ENCODE data around the gene CASS4.
"Not testable (repeated sequence)": the region's sequence is repeated elsewhere in the genome, so short reads cannot be mapped to it uniquely, and the experiment has no call there.

The CASS4 gene, protein sequence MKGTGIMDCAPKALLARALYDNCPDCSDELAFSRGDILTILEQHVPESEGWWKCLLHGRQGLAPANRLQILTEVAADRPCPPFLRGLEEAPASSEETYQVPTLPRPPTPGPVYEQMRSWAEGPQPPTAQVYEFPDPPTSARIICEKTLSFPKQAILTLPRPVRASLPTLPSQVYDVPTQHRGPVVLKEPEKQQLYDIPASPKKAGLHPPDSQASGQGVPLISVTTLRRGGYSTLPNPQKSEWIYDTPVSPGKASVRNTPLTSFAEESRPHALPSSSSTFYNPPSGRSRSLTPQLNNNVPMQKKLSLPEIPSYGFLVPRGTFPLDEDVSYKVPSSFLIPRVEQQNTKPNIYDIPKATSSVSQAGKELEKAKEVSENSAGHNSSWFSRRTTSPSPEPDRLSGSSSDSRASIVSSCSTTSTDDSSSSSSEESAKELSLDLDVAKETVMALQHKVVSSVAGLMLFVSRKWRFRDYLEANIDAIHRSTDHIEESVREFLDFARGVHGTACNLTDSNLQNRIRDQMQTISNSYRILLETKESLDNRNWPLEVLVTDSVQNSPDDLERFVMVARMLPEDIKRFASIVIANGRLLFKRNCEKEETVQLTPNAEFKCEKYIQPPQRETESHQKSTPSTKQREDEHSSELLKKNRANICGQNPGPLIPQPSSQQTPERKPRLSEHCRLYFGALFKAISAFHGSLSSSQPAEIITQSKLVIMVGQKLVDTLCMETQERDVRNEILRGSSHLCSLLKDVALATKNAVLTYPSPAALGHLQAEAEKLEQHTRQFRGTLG

DNA sequence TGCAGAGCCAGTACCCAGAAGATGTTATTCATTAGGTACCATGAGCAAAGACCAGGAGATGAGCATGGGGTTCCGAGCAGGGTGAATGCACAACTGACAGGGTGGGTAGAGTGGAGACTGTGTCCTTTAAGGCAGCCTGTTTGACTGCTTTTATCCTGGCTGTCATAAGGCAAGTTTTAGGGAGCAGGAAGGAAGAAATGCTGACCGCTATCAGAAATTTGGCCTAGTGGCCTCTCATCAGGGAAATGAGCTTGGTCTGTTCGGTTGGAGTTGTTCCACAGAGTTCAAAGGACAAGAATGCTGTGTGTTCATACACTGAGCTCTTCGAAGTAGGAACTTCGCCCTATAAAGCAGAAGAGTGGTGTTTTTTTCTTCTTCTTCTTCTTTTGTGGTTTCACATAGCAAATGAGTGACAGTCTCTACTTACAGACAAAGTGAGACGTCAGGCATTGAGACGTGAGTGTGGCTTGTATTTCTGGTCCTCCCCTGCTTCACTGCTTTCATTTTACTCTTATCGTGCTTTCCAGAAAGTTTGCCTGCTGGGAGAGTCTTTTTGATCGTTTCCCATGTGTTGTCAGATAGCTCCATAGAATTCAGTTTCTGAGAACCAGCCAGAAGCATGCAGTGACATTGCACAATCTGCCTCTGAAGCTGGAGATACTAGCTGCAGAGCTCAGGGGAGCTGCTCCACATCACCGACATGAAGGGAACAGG is at the start of gene CASS4:
Gene CASS4, plus strand, starts transcription at position 502 of the 714 bp plus-strand sequence. Its CDS starts 199 bp downstream, at position 701.
- DNase-seq: no peak

DNA sequence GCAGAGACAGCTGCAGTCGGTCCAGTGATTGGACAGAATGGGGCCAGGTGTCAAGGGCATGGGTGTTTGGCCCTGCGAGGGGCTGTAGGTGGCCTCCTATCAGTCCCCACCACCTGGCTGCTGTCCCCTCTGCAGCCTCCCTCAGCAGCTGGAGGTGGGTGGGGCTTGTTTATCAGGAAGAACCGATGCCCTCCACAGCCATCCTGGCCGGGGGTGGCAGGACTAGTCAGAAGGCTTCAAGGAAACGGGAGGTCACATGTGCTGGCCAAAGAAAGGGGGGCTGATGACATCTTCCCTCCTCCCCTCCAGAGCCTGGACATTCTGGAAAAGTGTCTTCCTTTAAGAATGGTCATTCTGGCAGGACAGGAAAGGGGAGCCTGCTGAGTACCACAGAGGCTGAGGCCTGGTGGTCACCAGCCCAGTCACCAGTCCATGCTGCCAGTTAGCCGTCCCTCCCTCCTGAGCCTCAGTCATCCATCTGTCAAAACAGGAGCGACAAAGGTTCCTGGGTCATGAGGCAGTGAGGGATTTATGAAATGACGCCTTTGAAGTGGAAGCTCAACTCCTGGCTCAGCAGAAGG is 49.1 kb upstream of the CASS4 start:
- no peak for DNase-seq

DNA sequence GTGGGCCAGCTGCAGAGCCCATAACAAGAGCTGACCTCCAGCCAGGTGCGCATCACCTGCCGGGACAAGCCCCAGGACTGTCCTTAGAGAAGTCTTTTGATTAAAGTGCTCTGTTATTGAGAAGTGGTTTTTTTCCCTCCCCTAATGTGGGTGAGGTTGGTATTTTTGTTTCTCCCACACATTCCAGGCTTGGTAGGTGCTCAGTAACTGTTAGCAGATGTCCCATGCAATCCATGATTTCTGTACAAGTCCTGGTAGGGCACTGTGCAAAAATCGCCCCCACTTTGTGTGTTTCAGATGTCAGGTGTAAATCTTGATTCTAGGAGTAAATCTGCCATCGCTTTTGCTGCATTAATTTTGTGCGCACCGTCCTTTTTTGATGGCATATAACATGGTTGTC is 48.6 kb upstream of the CASS4 start:
- DNase-seq: no peak

DNA sequence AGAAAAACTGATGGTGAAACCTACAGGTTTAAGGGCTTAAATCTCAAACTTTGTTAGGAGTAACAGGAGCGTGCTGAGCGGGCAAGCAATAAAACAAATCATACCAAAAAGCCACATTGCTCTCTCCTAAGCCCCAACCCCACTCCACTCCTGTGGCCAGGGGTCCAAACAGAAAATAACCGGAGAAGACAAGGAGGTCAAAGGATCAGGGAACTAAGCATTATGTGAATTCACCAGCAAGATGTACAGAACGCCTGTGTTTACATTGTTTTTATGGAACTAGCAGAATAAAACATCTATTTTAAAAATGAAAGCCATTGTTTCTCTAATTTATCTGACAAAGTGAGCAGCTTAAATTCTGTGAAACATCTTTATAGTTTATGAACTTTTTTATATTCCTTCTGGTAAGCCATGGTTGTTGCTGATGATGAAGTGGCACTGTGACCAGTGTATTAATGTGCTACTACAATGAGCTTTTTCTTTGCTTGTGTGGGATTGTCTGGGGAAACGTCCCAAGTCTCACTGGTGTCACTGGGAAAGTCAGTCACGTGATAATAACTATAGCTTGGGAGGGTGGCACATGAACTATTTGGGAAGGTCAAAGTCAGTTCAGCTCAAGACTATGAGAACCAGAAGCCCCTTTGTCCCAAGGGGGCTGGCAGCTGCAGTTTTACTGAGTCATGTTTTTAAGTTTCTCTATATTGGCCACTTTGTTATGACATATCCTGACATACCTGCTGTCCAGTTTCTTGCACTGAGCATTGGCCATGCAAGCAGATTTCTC is 43.5 kb upstream of the CASS4 start:
- DNase-seq: no peak

DNA sequence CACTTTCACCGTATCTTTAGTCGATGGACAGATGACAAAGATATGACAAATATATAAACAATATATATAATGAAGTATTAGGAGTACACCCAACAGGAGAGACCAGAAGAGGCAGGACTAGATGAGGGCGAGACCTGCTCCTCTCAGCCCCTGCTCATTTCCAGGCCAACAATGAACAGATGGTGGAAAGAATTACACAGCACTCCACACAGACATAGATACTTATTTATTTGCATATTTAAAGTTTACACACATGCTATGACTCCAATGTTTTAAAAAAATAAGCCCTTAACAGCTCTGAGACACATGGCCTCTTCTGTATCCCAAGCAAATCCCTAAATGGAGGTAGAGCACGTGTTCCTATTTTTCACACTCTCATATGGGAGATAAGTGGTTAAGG is 42.9 kb upstream of the CASS4 start:
- no peak for DNase-seq

DNA sequence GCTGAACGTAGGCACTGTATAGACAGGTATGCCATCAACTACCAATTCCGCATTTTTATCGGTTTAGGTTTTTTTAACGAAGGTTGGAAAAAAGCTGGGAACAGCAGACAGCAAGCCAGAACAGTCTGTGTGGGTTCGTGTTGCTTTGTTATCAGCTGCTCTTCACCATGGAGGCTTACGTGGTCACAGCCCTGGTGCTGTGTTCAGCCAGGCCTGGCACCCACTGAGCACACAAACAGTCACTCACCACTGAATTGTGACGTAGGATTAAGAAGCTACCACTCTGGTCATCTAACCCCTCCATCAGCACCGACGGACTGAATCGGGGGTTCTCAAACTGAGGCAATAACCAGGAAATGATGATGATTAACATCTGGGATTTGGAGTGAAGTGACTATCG is 40.1 kb upstream of the CASS4 start:
- DNase-seq: no peak

DNA sequence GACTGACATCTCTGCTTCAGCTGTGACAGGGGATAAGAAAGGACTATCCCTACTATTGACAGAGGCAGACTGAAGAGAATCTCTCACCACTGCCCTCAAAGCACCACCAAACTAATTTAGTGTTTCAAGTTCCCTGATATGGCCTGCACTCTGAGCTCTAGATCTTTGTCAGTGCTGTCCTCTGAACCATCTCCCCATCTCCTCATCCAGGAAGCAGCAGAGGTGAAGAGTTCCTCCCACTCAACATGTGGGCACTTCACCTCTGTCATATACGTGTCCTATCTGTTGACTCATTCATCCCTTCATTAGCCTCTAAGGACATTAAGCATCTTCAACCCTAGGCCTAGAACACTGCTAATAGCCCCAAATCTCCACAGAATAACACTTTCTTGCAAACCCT is 39.2 kb upstream of the CASS4 start:
- no peak for DNase-seq

DNA sequence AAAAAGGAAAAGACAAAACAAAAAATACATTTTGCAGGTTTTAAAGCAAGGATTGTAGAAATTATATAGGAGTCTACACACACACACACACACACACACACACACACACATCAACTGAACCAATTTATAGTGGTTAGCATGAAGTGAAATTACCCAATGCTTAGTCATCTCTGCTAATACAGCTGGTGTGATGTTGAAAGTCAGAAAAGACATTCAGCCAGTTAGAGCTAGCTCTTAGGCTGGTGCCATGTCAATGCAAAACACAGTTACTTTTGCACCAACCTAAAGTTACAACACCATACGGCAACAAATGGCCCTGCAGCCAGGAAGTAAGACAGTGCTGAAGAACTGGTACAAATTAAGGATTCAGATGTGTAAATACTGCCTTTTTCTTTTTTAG is 38.1 kb upstream of the CASS4 start:
- no peak for DNase-seq

DNA sequence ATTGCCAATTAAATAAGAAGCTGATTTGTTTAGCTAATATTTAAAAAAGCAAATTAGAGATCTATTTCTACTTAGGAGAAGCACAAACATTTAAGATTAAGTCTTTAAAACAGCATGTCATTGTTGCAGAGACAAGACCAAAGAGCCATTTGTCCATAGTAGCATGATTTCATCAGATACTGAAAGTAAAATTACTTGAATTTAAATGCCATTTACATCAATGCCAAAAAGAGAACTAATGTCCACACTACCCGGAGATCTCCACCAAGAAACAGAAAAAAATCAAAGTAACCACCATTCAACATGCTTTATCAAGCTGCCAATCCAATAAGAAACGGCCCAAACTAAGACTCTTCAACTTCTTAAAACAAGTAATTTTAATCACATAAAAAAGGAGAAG is 35.7 kb upstream of the CASS4 start:
- no peak for DNase-seq

DNA sequence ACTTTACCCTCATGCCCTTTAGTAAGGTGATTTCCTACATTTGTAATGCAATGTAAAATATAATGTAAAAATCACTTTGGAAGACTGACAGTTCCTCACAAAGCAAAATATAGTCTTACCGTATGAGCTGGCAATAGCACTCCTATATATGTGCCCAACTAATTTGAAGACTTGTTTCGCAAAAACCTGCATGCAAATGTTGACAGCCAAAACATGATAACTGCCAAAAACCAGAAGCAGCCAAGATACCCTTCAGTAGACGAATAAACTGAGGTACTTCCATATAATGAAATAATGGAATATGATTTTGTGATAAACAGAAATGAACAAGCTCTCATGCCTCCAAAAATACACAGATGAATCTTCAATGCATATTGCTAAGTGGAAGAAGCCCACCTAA is 33.7 kb upstream of the CASS4 start:
- no peak for DNase-seq

DNA sequence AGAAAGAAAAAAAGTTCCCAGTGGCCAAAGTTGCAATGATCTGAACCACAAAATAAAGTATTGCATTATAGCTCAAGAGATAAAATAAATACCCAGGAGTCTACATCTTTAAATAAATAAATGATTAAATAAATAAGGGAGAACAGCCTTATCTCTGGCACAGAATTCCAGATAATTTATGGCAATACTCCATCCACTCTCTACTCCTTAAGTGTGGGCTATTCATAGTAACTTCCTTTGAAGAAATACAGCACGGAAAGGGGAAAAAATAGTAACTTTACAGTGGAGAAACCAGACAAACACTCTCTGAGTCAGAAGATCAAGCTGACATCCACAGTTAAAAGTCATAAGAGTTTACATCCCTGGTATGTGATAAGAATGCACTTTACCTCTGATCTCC is 31.7 kb upstream of the CASS4 start:
- DNase-seq: no peak

DNA sequence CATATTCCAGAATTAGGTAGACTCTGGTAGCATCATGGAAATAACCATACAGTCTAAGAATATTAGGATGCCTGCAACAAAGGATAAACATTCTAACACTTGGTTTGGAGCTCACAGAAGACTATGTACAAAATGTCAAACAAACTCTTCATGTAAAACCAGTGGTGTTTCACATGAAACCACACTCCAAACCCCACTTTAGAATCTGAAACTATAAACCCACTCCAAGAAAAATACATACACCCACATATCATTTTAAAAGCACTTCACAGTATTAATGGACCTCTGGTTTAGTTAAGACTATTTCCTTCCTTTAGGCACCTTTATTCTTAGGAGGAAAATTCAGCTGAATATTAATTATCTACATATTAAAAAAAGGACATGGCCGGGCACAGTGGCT is 30.6 kb upstream of the CASS4 start:
- no peak for DNase-seq

DNA sequence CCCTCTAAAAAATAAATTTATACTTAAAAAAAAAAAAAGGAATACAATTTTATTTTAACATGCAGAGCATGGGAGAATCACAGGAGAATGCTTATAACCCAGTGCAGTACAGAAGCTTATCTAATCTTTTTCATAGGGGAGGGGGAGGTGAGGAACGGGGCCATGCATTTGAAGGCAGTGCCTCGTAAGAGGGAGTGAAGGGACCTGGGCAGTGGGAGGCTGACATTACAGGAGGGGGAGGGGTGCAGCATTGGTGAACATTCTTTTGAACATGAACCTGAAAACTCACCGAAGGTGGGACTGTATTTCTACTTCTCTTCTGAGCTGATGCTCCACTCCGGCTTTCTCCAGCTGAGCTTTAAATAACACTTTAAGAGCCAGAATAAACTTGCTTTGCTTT is 29.4 kb upstream of the CASS4 start:
- DNase-seq: no peak

DNA sequence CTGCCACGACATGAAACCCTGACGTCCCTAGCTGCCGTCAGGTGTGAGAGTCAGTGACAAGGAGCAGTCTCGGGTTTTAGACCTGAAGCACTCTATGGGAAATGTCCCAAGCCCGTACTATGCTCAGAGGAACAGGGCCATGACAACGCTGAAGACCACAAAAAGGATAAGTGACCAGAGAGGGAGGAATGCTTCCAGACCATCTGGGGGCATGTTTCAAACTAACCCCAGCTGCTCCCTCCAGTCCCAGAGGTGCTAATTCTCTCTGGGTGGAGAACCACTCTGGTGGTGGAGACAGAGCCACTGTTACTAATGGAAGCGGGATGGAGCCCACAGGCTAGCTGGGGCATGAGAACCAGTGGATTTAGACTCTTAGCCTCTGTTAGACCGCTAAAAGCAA is 28.7 kb upstream of the CASS4 start:
- no peak for DNase-seq

DNA sequence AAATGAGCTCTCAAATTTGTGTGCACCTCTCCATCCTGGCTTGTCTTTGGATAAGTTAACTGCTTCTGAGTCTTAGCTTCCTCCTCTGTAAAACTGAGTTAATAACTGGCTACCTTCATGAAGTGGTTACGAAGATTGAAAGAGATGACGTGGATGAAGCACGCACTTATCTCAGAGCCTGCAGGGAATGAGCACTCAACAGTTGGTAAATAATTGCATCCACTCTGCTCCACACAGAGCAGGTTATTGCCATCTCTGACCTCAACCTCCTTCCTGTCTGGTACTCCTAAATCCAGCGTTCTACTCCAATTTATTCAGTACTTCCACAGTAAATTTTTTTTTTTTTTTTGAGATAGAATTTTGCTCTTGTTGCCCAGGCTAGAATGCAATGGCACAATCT is 26.9 kb upstream of the CASS4 start:
- DNase-seq: no peak

DNA sequence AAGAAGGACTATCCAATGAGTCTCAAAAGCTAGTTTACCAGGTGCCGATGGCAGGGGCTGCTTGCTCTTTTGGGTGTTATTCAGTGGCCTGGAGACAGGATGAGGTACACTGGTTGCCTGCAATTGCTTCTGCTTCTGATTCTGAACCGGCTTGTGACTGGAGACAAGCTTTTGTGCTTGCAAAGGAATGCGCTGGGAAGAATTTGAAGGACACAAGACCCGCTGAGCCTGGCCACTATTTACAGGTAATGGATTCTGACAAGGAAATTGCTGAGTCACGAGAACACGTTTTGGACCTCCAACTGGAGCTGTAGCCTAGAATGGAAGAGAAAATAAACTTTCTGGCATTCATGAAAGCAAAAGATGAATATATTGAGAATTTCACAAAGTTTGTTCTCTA is 25.8 kb upstream of the CASS4 start:
- DNase-seq: no peak

DNA sequence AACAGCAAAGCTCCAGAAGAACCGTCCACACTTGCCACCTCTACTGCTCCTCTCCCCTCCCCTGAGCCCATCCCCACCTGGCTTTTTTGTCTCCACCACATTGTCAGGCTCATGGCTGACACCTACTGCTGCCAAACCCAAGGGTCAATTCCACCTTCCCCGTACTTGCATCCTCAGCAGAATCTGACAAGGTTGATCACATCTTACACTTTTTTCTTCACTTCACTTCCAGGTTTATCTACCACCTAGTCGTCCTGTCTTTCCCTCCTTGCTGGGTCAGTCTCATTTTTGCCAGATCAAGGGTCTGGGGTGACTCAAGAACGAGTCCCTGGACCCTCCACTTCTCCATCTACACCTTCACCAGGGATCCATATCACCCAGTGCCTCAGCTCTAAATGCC is 23.2 kb upstream of the CASS4 start:
- DNase-seq: no peak

DNA sequence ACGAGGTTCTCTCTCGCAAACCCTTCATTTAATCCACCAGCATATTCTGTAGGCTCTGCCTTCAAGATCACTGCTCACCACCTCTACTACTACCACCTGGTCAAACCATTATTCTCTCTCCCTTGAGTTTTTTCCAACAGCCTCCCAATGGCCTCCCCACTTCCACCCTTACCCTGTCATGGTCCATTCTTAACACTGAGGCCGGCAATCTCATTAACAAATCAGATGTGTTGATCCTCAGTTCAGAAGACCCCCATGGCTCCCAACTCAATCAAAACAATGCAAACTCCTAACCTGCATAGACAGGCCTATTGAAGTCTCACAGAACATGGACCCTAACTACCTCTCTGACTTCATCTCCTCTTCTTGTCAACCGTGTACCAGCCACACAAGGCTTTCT is 22.3 kb upstream of the CASS4 start:
- no peak for DNase-seq

DNA sequence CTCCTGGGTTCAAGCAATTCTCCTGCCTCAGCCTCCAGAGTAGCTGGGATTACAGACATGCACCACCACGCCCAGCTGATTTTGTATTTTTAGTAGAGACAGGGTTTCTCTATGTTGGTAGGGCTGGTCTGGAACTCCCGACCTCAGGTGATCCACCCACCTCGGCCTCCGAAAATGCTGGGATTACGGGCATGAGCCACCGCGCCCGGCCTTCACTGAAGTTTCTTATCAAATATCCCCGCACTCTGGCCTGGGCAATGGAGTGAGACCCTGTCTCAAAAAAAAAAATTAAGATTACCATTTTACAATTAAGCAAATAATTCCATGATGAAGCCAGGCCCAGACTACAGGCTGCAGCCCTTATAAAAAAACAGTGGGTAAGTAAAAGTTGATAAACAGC is 21.7 kb upstream of the CASS4 start:
- not testable (repeated sequence) for DNase-seq

DNA sequence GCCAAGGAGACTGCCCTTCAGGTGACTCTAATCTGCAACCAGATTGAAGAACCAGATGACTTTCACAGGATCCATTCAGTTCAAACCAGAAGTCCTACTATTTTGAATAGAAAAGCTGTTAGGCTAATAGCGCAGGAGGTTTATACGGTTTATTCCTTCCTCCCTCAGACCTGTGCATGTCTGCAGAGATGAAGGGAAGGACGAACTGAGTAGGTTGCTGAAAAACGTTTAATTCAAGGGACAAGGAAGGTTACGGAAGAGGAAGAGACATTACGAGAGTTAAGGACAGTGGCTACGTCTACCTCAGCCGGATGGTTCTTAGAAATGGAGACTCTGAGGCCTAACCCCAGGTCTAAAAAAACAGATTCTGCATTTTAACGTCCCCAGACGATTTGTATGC is 21.0 kb upstream of the CASS4 start:
- no peak for DNase-seq

DNA sequence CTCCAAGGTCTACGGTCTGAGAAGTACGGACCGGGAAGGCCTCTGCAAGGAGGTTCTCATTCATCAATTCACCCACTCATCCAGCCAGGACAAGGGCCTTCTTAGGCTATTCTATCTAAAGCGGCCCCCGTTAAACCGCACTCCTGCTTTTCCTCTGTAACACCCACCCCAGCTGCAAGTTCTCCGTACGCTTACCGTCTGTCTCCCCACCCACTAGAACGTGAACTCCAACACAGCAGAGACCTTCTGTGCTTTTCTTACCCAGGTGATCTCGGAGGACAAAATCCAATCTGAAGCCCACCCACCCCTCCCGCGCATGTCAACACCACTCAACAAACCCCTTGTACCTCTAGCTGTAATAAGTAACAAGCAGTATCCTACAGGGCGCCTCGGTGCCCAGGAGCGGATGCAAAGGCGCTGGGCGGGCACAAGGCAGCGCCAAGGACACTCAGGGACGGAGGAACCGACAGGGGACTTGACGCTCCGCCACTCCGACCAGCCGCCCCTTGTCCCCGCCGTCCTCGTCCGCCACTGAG is 20.4 kb upstream of the CASS4 start:
- no peak for DNase-seq

DNA sequence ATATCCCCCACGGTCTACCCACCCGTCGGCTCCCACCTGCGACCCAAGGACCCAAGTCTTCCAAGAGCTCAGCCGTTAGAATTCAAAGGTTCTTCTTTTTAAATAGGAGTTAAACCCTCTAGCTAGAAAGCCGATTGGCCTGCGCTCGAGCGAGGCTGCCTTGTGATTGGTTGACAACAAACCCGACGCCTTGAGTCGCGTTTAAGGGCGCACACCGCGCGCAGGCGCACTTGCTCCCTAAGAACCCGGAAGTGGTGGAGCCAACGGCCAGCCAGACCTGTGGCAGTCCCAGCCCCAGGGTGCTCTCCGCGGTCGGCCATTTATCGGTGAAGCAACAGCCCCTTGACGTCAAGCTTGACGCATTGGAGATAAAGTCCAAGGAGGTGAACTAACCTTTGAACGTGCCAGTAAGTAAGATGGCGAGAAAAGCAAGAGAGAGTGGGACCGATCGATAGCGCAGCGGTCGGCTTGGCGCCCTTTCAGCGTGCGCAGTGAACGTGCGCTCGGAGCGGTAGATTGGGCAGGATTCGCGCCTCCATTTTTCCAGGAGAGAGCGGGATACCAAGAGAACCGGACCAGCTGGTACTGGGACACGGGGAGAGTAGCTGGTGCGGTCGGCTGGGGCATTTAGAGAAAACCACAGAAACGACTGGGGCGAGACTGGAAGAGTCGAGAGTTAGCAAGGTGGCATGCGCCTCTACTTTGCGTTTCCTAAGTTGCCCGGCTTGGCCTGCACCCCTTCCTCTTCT is 19.8 kb upstream of the CASS4 start, which contains the start of the genes AURKA and CSTF1:
Gene AURKA, minus strand, starts transcription at position 84 of the 749 bp plus-strand sequence. CDS start 4,018 bp downstream, outside the sequence.
Gene CSTF1, plus strand, starts transcription at position 514 of the 749 bp plus-strand sequence. CDS start 2,908 bp downstream, outside the sequence.
- DNase-seq: peak; percentile 97 to 99
